Immature natural killer cell (primary cell): ENCODE data around the gene TMEM181. TPM values are rescaled to one million over a fixed set of nuclear protein-coding genes. Genes with fewer than 3 reads are reported as not detected.

ENCODE experiments used
- DNase-seq, 3 donors: peaks; one replicate each; pipeline ENCODE4 v3.0.0; 2022; ENCODE audit warnings: mixed read lengths in 1 of 3
- H3K27ac Mint-ChIP-seq, 6 donors: one replicate each; pipeline ENCODE4 v1.8.0; 2020; ENCODE audit warnings: mixed read lengths in 6 of 6, mild to moderate bottlenecking in 5 of 6, inconsistent platforms in 4 of 6, moderate library complexity in 3 of 6
- H3K27me3 Mint-ChIP-seq, 3 donors: one replicate each; pipeline ENCODE4 v1.8.0; 2020 to 2021; ENCODE audit warnings: low read depth in 3 of 3, mild to moderate bottlenecking in 3 of 3, mixed read lengths in 3 of 3, moderate library complexity in 3 of 3, inconsistent platforms in 1 of 3
- H3K36me3 Mint-ChIP-seq, 3 donors: one replicate each; pipeline ENCODE4 v1.8.0; 2020; ENCODE audit warnings: mixed read lengths in 3 of 3, inconsistent platforms in 2 of 3, mild to moderate bottlenecking in 2 of 3
- H3K4me1 Mint-ChIP-seq, 2 donors: one replicate each; pipeline ENCODE4 v1.8.0; 2020; ENCODE audit warnings: inconsistent platforms in 2 of 2, mild to moderate bottlenecking in 2 of 2, mixed read lengths in 2 of 2, moderate library complexity in 1 of 2
- H3K4me3 Mint-ChIP-seq, 5 donors: one replicate each; pipeline ENCODE4 v1.8.0; 2020; ENCODE audit warnings: mild to moderate bottlenecking in 5 of 5, mixed read lengths in 5 of 5, inconsistent platforms in 3 of 5, moderate library complexity in 3 of 5
- H3K9me3 Mint-ChIP-seq, 6 donors: one replicate each; pipeline ENCODE4 v1.8.0; 2020; ENCODE audit warnings: mild to moderate bottlenecking in 6 of 6, mixed read lengths in 6 of 6, inconsistent platforms in 4 of 6, moderate library complexity in 3 of 6
- polyA plus RNA-seq, 3 donors: library from polyadenylated mRNA; unstranded; fragments of 300-500 nt; fragmentation: Illumina TruSeq; gene quantifications; one replicate each; pipeline ENCODE4 v1.2.3, GENCODE V29; 2021

Gene TMEM181
- polyA plus RNA-seq, 3 donors from 2014 or later, result 4.3 to 14.8 (median 10.1) TPM

GRCh38 chr6:158636778-158637177 is 76.9 kb downstream of the TMEM181 start:
- no peak overlapping the region for H3K4me3 Mint-ChIP-seq
- peaks cover 11 to 62% (median 22%) of the 10 kb centered on the region in 3 donors for H3K36me3 Mint-ChIP-seq
- no peak for DNase-seq
- peaks cover 58 to 90% of the 10 kb centered on the region in 2 donors for H3K4me1 Mint-ChIP-seq
- peaks cover 0 to 6% (median 5%) of the 10 kb centered on the region in 3 donors for H3K27me3 Mint-ChIP-seq
- no peaks in the 10 kb centered on the region for H3K9me3 Mint-ChIP-seq
- H3K27ac Mint-ChIP-seq, result peak overlapping the region; percentile 76 to 88 (median 82)

- peak overlapping the region in 2 of 5 donors; percentile 4 to 9 for H3K4me3 Mint-ChIP-seq
- no peak for DNase-seq
- H3K27ac Mint-ChIP-seq, result peak overlapping the region; percentile 68 to 92 (median 84)
- no peaks in the 10 kb centered on the region for H3K9me3 Mint-ChIP-seq
- peaks cover 0 to 16% (median 13%) of the 10 kb centered on the region in 3 donors for H3K27me3 Mint-ChIP-seq
- H3K4me1 Mint-ChIP-seq, result peaks cover 68 to 94% of the 10 kb centered on the region in 2 donors
- H3K36me3 Mint-ChIP-seq, result peaks cover 11 to 53% (median 16%) of the 10 kb centered on the region in 3 donors
Observed at GRCh38 chr6:158638324-158638854, 78.5 kb downstream of the TMEM181 start.

- no peak for DNase-seq
- peak overlapping the region; percentile 68 to 92 (median 84) for H3K27ac Mint-ChIP-seq
- H3K4me3 Mint-ChIP-seq, result peak overlapping the region in 2 of 5 donors; percentile 4 to 9
- peaks cover 71 to 92% of the 10 kb centered on the region in 2 donors for H3K4me1 Mint-ChIP-seq
- no peaks in the 10 kb centered on the region for H3K9me3 Mint-ChIP-seq
- peaks cover 11 to 52% (median 16%) of the 10 kb centered on the region in 3 donors for H3K36me3 Mint-ChIP-seq
- H3K27me3 Mint-ChIP-seq, result peaks cover 2 to 21% (median 19%) of the 10 kb centered on the region in 3 donors
Observed at GRCh38 chr6:158639056-158639455, 79.2 kb downstream of the TMEM181 start.

GRCh38 chr6:158640519-158640918 is 80.6 kb downstream of the TMEM181 start:
- Mint-ChIP-seq H3K36me3 (peaks cover 11 to 44% (median 13%) of the 10 kb centered on the region in 3 donors), H3K27me3 (peaks cover 7 to 27% (median 21%) of the 10 kb centered on the region in 3 donors), H3K9me3 (no peaks in the 10 kb centered on the region), H3K27ac (peak overlapping the region; percentile 62 to 96 (median 87)), H3K4me1 (peaks cover 69 to 86% of the 10 kb centered on the region in 2 donors), H3K4me3 (peak overlapping the region in 4 of 5 donors; percentile 0 to 59 (median 50))
- no peak for DNase-seq

GRCh38 chr6:158642097-158642601 is 82.3 kb downstream of the TMEM181 start:
- peak overlapping the region; percentile 98 to 100 (median 98) for H3K27ac Mint-ChIP-seq
- DNase-seq, result no peak
- peaks cover 7 to 28% (median 20%) of the 10 kb centered on the region in 3 donors for H3K27me3 Mint-ChIP-seq
- peaks cover 5 to 29% (median 10%) of the 10 kb centered on the region in 3 donors for H3K36me3 Mint-ChIP-seq
- no peaks in the 10 kb centered on the region for H3K9me3 Mint-ChIP-seq
- H3K4me3 Mint-ChIP-seq, result peak overlapping the region; percentile 98 to 100 (median 99)
- peaks cover 68 to 82% of the 10 kb centered on the region in 2 donors for H3K4me1 Mint-ChIP-seq

- no peak for DNase-seq
- peaks cover 5 to 20% (median 5%) of the 10 kb centered on the region in 3 donors for H3K36me3 Mint-ChIP-seq
- peaks cover 7 to 28% (median 18%) of the 10 kb centered on the region in 3 donors for H3K27me3 Mint-ChIP-seq
- peak overlapping the region; percentile 98 to 100 (median 99) for H3K4me3 Mint-ChIP-seq
- no peaks in the 10 kb centered on the region for H3K9me3 Mint-ChIP-seq
- H3K4me1 Mint-ChIP-seq, result peaks cover 70 to 76% of the 10 kb centered on the region in 2 donors
- H3K27ac Mint-ChIP-seq, result peak overlapping the region; percentile 98 to 100 (median 98)
Observed at GRCh38 chr6:158643836-158644230, 83.9 kb downstream of the TMEM181 start.

- H3K27me3 Mint-ChIP-seq, result peaks cover 7 to 29% (median 19%) of the 10 kb centered on the region in 3 donors
- no peaks in the 10 kb centered on the region for H3K9me3 Mint-ChIP-seq
- peaks cover 5 to 18% (median 5%) of the 10 kb centered on the region in 3 donors for H3K36me3 Mint-ChIP-seq
- H3K4me1 Mint-ChIP-seq, result peaks cover 70 to 76% of the 10 kb centered on the region in 2 donors
- peak within 1 kb of the TSS; percentile 98 to 100 (median 99) for H3K4me3 Mint-ChIP-seq
- DNase-seq, result peak; percentile 89 to 92 (median 89)
- H3K27ac Mint-ChIP-seq, result peak within 1 kb of the TSS; percentile 98 to 100 (median 98)
Observed at GRCh38 chr6:158644231-158645063, 84.6 kb downstream of the TMEM181 start, which contains the start of gene DYNLT1. Gene DYNLT1, minus strand, starts transcription at chr6:158644743. Its CDS starts 35 bp downstream, at chr6:158644708.

- Mint-ChIP-seq H3K4me3 (peak overlapping the region; percentile 91 to 98 (median 93)), H3K36me3 (peaks cover 5 to 12% (median 5%) of the 10 kb centered on the region in 3 donors), H3K9me3 (no peaks in the 10 kb centered on the region), H3K27ac (peak overlapping the region; percentile 92 to 98 (median 96)), H3K4me1 (peaks cover 72 to 76% of the 10 kb centered on the region in 2 donors), H3K27me3 (peaks cover 13 to 37% (median 28%) of the 10 kb centered on the region in 3 donors)
- DNase-seq, result no peak
Observed at GRCh38 chr6:158645064-158646022, 85.5 kb downstream of the TMEM181 start.

GRCh38 chr6:158646023-158646910 is 86.4 kb downstream of the TMEM181 start:
- peaks cover 13 to 35% (median 35%) of the 10 kb centered on the region in 3 donors for H3K27me3 Mint-ChIP-seq
- DNase-seq, result no peak

GRCh38 chr6:158647501-158647900 is 87.6 kb downstream of the TMEM181 start:
- Mint-ChIP-seq H3K9me3 (no peaks in the 10 kb centered on the region), H3K4me3 (no peak overlapping the region), H3K27ac (peak overlapping the region; percentile 13 to 98 (median 77)), H3K36me3 (peaks cover 0 to 3% (median 0%) of the 10 kb centered on the region in 3 donors), H3K27me3 (peaks cover 13 to 36% (median 34%) of the 10 kb centered on the region in 3 donors), H3K4me1 (peaks cover 64 to 73% of the 10 kb centered on the region in 2 donors)
- no peak for DNase-seq

More at GRCh38 chr6:158646023-158646910, 86.4 kb downstream of the TMEM181 start:
- Mint-ChIP-seq H3K4me1 (peaks cover 69 to 76% of the 10 kb centered on the region in 2 donors), H3K9me3 (no peaks in the 10 kb centered on the region), H3K27ac (peak overlapping the region; percentile 92 to 98 (median 96)), H3K36me3 (peaks cover 0 to 4% (median 3%) of the 10 kb centered on the region in 3 donors), H3K4me3 (peak overlapping the region; percentile 91 to 98 (median 93))

GRCh38 chr6:158648682-158649131 is 88.8 kb downstream of the TMEM181 start:
- peaks cover 67 to 73% of the 10 kb centered on the region in 2 donors for H3K4me1 Mint-ChIP-seq

More at GRCh38 chr6:158648682-158649131, 88.8 kb downstream of the TMEM181 start:
- H3K9me3 Mint-ChIP-seq, result no peaks in the 10 kb centered on the region
- peaks cover 22 to 38% (median 37%) of the 10 kb centered on the region in 3 donors for H3K27me3 Mint-ChIP-seq
- DNase-seq, result no peak
- H3K36me3 Mint-ChIP-seq, result peaks cover 0 to 6% (median 4%) of the 10 kb centered on the region in 3 donors
- H3K4me3 Mint-ChIP-seq, result peak overlapping the region in 4 of 5 donors; percentile 54 to 91 (median 86)
- peak overlapping the region; percentile 95 to 100 (median 98) for H3K27ac Mint-ChIP-seq
